Transverse colon (tissue), 4 donors: ENCODE measurements around the gene INSM2. TPM values are rescaled to one million over a fixed set of nuclear protein-coding genes. Genes with fewer than 3 reads are reported as not detected.

Source experiments
- DNase-seq: peaks from one replicate; pipeline ENCODE4 v3.0.0-alpha.2; 2019
- H3K27ac ChIP-seq, 4 donors: fragments of 200-600 bp; sonication (generic); 2 replicates each; pipeline ENCODE4 v1.5.1; 2016 to 2018; ENCODE audit warnings: inconsistent platforms in 4 of 4
- H3K27me3 ChIP-seq: fragments of 200-600 bp; sonication (generic); 2 replicates; pipeline ENCODE4 v1.5.1; 2017; ENCODE audit warnings: inconsistent platforms
- H3K36me3 ChIP-seq, 4 donors: fragments of 200-600 bp; sonication (generic); 2 replicates each; pipeline ENCODE4 v1.5.1; 2017 to 2019; ENCODE audit warnings: inconsistent platforms in 4 of 4
- H3K4me1 ChIP-seq, 4 donors: fragments of 200-600 bp; sonication (generic); 2 replicates each; pipeline ENCODE4 v1.5.1; 2017 to 2020; ENCODE audit warnings: inconsistent platforms in 4 of 4
- H3K4me3 ChIP-seq, 4 donors: fragments of 200-600 bp; sonication (generic); 1 replicate in 1 of 4; 2 replicates in 3 of 4; pipeline versions ENCODE4 v1.5.1 to v1.6.1; 2017 to 2019; ENCODE audit warnings: inconsistent platforms in 4 of 4
- H3K9me3 ChIP-seq, 2 donors: fragments of 200-600 bp; sonication (generic); 2 replicates each; pipeline ENCODE4 v1.5.1; 2017 to 2019; ENCODE audit warnings: inconsistent platforms in 2 of 2
- EP300 ChIP-seq: sonication (generic); formaldehyde crosslinking; IDR thresholded peaks from one replicate; pipeline ENCODE4 v1.6.1; 2017; ENCODE audit warnings: antibody characterized with exemption, low read depth
- POLR2A ChIP-seq: fragments of 450-650 bp; IDR thresholded peaks from one replicate; pipeline ENCODE4 v1.6.1; 2016; ENCODE audit warnings: antibody characterized with exemption, mild to moderate bottlenecking, moderate library complexity
- POLR2AphosphoS5 ChIP-seq, 3 donors: sonication (generic); formaldehyde crosslinking; IDR thresholded peaks; one replicate each; pipeline ENCODE4 v1.6.1; 2016; ENCODE audit warnings: antibody characterized with exemption in 3 of 3
- WGBS, 2 donors: methylation state at CpG; one replicate each; pipeline ENCODE4 v1.1.5; 2018; ENCODE audit warnings: low coverage in 1 of 2; 5-methylcytosine and 5-hydroxymethylcytosine counted together
- in situ Hi-C, 4 donors: fragments of 200-750 bp; cut with MboI; loops; one replicate each; pipeline versions ENCODE4 v1.15.0 to v1.15.1; 2017; ENCODE audit warnings: low sequenced_read_pairs in 3 of 4, low pct_ligation_motif_present in 1 of 4, low pct_unique_long_range_greater_than_20kb in 1 of 4
- intact Hi-C: fragments of 100-400 bp; cut with DNase I; formaldehyde crosslinking; loops from one replicate; pipeline ENCODE4 v1.15.1; 2023; ENCODE audit warnings: low total_unique reads
- total RNA-seq, 4 donors: library from RNA; depleted of rRNA; stranded (reverse); fragments of >200 nt; gene quantifications; one replicate each; pipeline ENCODE4 v1.1.0, GENCODE V29; 2016
- TF ChIP-seq, protein P1 (sequence below), 5 experiments: fragments of 200-600 bp in 3 of 5; fragments of 450-650 bp in 2 of 5; sonication (generic) in 3 of 5; IDR thresholded peaks; 1 replicate in 2 of 5; 2 replicates in 3 of 5; pipeline ENCODE4 v1.5.1; 2016 to 2017; ENCODE audit warnings: antibody characterized with exemption in 5 of 5, inconsistent platforms in 3 of 5, mild to moderate bottlenecking in 2 of 5, moderate library complexity in 1 of 5

INSM2 gene
- total RNA-seq, 4 donors from 2014 or later = 0.14 TPM; not detected in 3

- H3K27me3 ChIP-seq = no peaks in the 10 kb centered on the region
- DNase-seq = no peak
- H3K36me3 ChIP-seq = no peaks in the 10 kb centered on the region
- H3K4me1 ChIP-seq = no peaks in the 10 kb centered on the region
- intact Hi-C loops = no loop called here
- in situ Hi-C loops = no loop called here
- no peak overlapping the region for H3K27ac ChIP-seq
- H3K4me3 ChIP-seq = no peak overlapping the region
- WGBS, 2 donors = 88% methylated on average over 4 of the region's 4 CpGs; no CpG with 5 or more reads in 1 of the 2 donors
- TF ChIP-seq, protein P1, sequence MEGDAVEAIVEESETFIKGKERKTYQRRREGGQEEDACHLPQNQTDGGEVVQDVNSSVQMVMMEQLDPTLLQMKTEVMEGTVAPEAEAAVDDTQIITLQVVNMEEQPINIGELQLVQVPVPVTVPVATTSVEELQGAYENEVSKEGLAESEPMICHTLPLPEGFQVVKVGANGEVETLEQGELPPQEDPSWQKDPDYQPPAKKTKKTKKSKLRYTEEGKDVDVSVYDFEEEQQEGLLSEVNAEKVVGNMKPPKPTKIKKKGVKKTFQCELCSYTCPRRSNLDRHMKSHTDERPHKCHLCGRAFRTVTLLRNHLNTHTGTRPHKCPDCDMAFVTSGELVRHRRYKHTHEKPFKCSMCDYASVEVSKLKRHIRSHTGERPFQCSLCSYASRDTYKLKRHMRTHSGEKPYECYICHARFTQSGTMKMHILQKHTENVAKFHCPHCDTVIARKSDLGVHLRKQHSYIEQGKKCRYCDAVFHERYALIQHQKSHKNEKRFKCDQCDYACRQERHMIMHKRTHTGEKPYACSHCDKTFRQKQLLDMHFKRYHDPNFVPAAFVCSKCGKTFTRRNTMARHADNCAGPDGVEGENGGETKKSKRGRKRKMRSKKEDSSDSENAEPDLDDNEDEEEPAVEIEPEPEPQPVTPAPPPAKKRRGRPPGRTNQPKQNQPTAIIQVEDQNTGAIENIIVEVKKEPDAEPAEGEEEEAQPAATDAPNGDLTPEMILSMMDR (IDR thresholded peaks at IDR 0.05) = no peak
- TF ChIP-seq POLR2AphosphoS5 (IDR thresholded peaks at IDR 0.05) (no peak), POLR2A (no peak), EP300 (no peak)
- no peaks in the 10 kb centered on the region for H3K9me3 ChIP-seq
These were observed 21.2 kb upstream of the INSM2 start for GRCh38 chr14:35512765-35513164.

DNA sequence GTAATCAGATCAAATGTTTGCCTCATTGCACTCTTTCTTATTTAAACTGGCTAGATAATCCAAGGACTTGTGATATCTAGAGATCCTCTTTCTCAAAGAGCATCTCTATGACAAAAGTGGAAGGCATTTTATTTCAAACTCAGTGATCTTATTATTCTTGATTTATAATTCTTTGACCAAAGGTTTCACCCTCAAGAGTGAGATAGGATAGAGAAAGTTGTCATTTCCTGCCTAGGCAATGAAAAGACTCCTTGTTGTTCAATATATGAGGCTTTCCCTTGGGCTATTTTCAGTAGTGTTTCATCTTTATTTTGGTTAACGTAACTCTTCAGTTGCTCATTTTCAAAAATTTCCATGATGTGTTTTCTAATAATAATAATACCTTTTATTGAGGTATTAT, 18.0 kb upstream of the INSM2 start:
- TF ChIP-seq EP300 (no peak), POLR2A (no peak), POLR2AphosphoS5 (IDR thresholded peaks at IDR 0.05) (no peak)
- TF ChIP-seq, protein P1 (IDR thresholded peaks at IDR 0.05) = no peak
- Histone ChIP-seq H3K27ac (no peak overlapping the region), H3K9me3 (no peaks in the 10 kb centered on the region), H3K27me3 (no peaks in the 10 kb centered on the region), H3K36me3 (no peaks in the 10 kb centered on the region), H3K4me3 (no peak overlapping the region), H3K4me1 (no peaks in the 10 kb centered on the region)
- no peak for DNase-seq
- WGBS, 2 donors = 81 to 90% methylated on average over 1 of the region's 1 CpG
- in situ Hi-C loops (no loop called here), intact Hi-C loops (no loop called here)

GRCh38 chr14:35519986-35520385, 14.0 kb upstream of the INSM2 start:
- Histone ChIP-seq H3K9me3 (no peaks in the 10 kb centered on the region), H3K27ac (no peak overlapping the region), H3K4me3 (no peak overlapping the region), H3K27me3 (peaks cover 9% of the 10 kb centered on the region), H3K36me3 (no peaks in the 10 kb centered on the region), H3K4me1 (no peaks in the 10 kb centered on the region)
- in situ Hi-C loops (no loop called here), intact Hi-C loops (no loop called here)
- WGBS, 2 donors = 65 to 71% methylated on average over 2 of the region's 2 CpGs
- TF ChIP-seq, protein P1 (IDR thresholded peaks at IDR 0.05) = no peak
- TF ChIP-seq POLR2AphosphoS5 (IDR thresholded peaks at IDR 0.05) (no peak), EP300 (no peak), POLR2A (no peak)
- DNase-seq = no peak

DNA sequence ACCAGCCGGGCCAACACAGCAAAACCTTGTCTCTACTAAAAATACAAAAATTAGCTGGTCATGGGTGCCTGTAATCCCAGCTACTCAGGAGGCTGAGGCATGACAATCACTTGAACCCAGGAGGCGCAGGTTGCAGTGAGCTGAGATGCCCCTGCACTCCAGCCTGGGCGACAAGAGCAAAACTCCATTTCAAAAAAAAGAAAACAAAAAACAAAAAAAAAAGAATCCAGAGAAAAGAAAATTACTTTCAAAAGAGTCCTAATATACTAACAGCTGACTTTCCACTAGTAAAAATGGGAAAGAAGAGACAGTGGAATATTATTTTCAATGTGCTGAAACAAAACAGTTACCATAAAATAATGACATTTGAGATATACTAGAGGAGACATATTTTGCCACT, 8.3 kb upstream of the INSM2 start:
- TF ChIP-seq POLR2A (no peak), POLR2AphosphoS5 (IDR thresholded peaks at IDR 0.05) (no peak), EP300 (no peak)
- TF ChIP-seq, protein P1 (IDR thresholded peaks at IDR 0.05) = no peak
- H3K27ac ChIP-seq = no peak overlapping the region
- H3K4me1 ChIP-seq = no peaks in the 10 kb centered on the region
- whole genome bisulfite sequencing, 2 donors = 92 to 95% methylated on average over 2 to 3 of the region's 3 CpGs
- in situ Hi-C loops = no loop called here
- intact Hi-C loops = no loop called here
- peaks cover 55% of the 10 kb centered on the region for H3K27me3 ChIP-seq
- no peak for DNase-seq
- H3K4me3 ChIP-seq = no peak overlapping the region
- no peaks in the 10 kb centered on the region for H3K9me3 ChIP-seq
- H3K36me3 ChIP-seq = no peaks in the 10 kb centered on the region
